HG03060 (cell line): ENCODE data around the gene ST8SIA6.
"Not testable (repeated sequence)": the region's sequence is repeated elsewhere in the genome, so short reads cannot be mapped to it uniquely, and the experiment has no call there.

Experiments used
- ATAC-seq: cut with Tn5 transposase; IDR thresholded peaks from one replicate; pipeline ENCODE4 v1.9.1; 2021; ENCODE audit warnings: low read depth, moderate number of reproducible peaks; ENCODE audit not compliant: unreplicated experiment

Gene ST8SIA6

GRCh38 chr10:17352583-17352982, 101.8 kb downstream of the ST8SIA6 start:
- no peak for ATAC-seq

DNA sequence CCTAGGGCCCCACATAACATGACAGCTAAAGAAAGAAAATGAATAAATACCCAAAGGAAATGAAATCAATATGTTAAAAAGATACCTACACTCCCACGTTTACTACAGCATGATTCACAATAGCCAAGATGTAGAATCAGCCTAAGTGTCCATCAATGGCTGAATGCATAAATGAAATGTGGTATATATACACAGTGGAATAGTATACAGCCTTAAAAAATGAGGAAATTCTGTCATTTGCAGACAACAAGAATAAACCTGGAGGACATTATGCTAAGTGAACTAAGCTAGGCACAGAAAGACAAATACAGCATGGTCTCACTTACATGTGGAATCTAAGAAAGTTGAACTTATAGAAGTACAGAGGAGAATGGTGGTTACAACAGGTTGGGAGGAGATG, 102.9 kb downstream of the ST8SIA6 start:
- ATAC-seq, result no peak

- no peak for ATAC-seq
These were observed 104.7 kb downstream of the ST8SIA6 start for GRCh38 chr10:17349717-17350116.

GRCh38 chr10:17348501-17349349, 105.7 kb downstream of the ST8SIA6 start:
- no peak for ATAC-seq

GRCh38 chr10:17348011-17348500, 106.3 kb downstream of the ST8SIA6 start:
- ATAC-seq, result no peak

DNA sequence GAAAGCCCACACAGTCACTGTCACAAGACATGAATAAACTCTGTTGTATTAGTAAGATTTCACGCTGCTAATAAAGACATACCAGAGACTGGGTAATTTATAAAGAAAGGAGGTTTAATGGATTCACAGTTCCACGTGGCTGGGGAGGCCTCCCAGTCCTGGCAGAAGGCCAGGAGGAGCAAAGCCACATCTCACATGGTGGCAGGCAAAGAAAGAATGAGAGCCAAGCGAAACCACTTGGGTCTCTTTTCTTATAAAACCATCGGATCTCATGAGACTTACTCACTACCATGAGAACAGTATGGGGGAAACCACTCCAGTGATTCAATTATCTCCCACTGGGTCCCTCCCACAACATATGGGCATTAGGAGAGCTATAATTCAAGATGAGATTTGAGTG, 110.2 kb downstream of the ST8SIA6 start:
- ATAC-seq, result no peak

DNA sequence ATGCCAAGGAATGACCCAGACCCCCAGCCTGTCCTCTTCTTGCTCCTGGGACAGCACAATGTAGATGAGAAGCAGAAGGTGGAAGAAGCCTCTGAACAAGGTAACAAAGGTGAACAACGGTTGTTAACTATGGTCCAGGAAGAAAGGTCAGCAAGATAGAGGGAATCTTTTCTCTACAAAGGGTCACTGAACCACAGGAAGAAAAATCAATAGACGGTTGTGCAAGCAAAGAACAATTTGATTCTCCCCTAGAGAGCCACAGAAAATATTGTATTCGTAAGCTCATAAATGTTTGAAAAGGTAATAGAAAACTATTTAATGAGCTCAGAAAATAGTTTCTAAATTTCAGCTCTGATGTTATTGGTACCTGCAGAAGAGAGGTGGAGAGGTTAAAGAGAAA, 111.3 kb downstream of the ST8SIA6 start:
- ATAC-seq, result no peak

DNA sequence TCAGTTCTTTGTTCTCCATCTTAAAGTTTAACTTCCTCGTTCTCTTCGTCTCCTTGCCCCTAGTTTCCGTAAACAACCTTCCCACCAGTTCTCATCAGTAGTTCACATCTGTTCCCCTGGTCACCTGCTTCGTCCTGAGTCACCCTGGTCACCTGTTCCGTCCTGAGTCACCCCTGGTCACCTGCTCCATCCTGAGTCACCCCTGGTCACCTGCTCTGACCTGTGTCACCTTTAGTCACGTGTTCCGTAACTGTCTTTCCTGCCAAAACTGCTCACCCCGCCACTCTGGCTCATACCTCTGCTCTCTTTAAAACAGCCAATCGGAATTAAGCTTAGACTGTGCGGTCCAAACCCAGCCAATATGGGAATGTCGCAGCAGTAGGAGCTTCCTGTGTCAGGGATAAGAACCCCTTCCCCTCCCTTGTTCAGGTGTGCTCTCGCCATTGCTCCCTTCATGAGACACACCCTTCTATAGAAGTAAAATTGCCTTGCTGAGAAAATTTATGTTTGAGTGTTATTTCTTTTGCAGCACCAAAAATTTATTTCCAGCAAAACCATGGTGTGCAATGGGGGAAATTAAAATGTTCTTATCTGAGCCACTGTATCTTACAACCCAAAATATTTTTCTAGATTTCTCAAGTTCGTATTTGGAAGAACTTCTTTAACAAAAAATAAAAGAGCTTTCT, 114.1 kb downstream of the ST8SIA6 start:
- ATAC-seq, result no peak

DNA sequence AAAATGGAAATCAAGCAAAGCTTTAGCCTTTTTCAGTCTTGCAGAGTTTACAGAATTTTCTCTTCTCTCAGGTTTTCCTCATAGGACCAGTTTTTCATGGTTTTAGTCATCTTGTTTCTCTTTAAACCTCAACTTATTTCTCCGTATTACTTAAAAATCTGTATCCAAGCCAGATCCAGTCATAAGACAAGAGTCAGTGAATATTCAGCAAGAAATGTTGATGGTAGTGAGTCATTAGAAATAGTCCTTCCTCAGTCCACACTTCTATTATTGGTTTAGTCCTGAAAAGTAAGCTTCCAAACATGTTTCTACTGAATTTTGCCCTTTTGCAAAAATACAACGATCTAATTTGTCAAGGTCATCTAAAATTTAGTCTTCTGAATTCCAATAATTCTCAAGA, 119.3 kb downstream of the ST8SIA6 start:
- no peak for ATAC-seq

- no peak for ATAC-seq
These were observed 123.9 kb downstream of the ST8SIA6 start for GRCh38 chr10:17330501-17330900.

- no peak for ATAC-seq
These were observed 128.0 kb downstream of the ST8SIA6 start for GRCh38 chr10:17326377-17326776.

DNA sequence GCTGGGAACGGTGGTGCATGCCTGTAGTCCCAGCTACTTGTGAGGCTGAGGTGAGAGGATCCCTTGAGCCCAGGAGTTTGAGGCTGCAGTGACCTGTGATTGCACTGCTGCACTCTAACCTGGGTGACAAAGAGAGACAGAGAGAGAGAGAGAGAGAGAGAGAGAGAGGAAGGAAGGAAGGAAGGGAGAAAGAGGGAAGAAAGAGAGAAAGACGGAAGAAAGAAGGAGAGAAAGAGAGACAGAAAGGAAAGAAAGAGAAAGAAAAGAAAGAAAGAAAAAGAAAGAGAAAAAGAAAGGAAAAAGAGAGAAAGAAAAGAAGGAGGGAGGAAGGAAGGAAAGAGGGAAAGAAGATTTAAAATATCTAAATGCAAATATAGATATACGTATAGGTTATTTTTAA, 132.4 kb downstream of the ST8SIA6 start:
- not testable (repeated sequence) for ATAC-seq

DNA sequence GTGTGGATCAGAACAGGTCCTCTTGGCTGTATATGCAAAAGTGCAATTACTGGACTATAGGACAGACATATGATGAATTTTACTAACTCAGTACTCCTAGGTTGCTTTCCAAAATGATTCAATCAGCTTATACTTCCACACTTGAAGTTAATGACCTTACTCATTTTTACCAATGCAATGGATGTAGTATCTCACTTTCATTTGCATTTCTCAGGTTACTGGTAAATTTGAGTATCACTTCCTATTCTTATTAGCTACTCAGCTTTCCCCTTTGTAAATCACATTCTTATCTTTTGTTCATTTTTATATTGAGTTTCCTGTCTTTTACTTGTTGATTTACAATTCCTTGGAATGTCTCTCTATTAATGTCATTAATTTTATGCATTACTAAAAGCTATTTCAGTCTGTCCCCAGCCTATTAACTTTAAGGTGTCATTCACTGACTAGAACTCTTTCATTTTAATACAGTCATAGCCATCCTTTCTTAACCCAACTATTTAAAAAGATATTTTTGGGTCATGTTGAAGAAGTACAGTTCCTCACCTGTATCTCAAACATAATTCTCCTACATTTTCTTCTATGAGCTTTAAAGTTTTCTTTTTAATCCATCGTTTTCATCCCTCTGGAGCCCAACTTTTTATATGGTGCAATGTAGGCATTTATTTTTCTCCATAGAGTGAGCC, 137.8 kb downstream of the ST8SIA6 start:
- ATAC-seq, result peak; percentile 93

DNA sequence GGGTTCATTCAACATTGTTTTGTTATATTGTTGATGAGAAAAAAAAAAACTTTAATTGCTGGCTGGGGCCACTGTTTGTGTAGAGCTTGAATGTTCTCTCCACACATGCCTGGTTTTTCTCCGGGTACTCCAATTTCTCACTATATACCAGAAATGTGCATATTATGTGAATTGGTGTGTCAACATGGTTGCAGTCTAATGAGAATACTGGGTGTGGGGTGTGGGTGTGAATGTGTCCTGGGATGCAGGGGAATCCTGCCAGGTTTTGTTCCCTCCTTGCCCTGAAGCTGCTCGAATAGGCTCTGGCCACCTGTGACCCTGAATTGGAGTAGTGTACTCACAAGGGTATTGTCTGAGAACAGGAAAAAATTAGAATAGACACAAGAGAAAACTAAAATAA, 145.0 kb downstream of the ST8SIA6 start:
- ATAC-seq, result no peak

DNA sequence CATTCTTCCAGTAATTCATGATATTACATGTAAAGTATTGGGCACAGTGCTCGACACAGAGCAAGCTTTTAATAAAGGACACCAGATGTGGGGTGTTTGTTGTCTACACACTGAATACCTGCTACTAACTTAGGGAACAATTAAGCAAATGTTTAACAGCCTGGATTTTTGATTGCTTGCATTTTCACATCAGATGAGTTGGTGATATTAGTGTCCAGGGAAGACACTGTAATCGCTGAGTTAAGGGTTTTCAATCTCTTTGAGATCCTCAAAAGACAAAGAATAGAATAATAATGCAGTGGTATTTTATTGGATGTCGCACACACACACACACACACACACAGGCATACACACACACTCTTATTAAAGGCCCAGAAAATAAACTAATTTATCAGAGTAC, 147.3 kb downstream of the ST8SIA6 start:
- ATAC-seq, result no peak

DNA sequence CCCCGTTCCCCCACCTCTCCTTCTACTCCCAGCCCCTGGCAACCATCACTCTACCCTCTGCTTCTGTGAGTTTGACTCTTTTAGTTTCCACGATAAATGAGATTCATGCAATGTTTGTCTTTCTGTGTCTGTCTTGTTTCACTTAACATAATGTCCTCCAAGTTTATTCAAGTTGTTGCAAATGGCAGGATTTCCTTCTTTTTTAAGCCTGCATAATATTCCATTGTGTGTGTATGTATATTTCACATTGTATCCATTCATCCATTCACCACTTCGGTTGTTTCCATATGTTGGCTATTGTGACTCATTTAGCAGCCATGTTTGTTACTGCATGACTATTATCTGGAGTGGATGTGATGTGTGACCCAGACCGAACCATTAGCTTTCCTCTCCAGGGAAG, 162.0 kb downstream of the ST8SIA6 start:
- no peak for ATAC-seq

- ATAC-seq, result no peak
These were observed 164.2 kb downstream of the ST8SIA6 start for GRCh38 chr10:17290226-17290625.

DNA sequence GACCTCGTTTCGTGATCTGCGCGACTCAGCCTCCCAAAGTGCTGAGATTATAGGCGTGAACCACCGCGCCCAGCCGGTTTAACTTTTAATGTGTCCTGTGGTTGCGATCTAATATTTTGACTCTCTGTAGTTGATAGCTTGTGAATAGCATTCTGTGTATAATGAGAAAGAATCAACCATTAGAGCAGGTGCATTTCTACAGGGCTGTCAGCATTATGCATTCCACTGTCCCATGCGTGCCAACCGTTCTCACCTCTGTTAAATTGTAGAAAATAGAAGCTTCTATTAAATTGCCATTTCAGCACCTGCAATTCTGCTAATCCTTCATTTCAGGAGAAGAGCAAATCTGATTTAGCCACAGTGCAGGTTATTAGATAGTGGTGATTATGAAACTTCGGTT, 164.6 kb downstream of the ST8SIA6 start:
- no peak for ATAC-seq

- ATAC-seq, result no peak
These were observed 167.5 kb downstream of the ST8SIA6 start for GRCh38 chr10:17286562-17287550.

- no peak for ATAC-seq
These were observed 172.1 kb downstream of the ST8SIA6 start for GRCh38 chr10:17282311-17282710.
